ENCODE measurements around the gene C1QTNF2. TPM values are rescaled to one million over a fixed set of nuclear protein-coding genes. Genes with fewer than 3 reads are reported as not detected.

C1QTNF2 gene
- 3.1 TPM for total RNA-seq

- peak; percentile 34 for DNase-seq
Measured at GRCh38 chr5:160369990-160370712, at the start of gene C1QTNF2. C1QTNF2 (minus strand) TSS chr5:160370626; CDS start chr5:160355011, 15,615 bp downstream.

GRCh38 chr5:160420331-160420610 lies 49.8 kb upstream of the C1QTNF2 start:
- no peak for DNase-seq

GRCh38 chr5:160419458-160420330 lies 49.3 kb upstream of the C1QTNF2 start:
- DNase-seq: no peak

GRCh38 chr5:160418561-160419457 lies 48.4 kb upstream of the C1QTNF2 start, which contains the start of gene SLU7:
SLU7 (minus strand) TSS chr5:160419081; CDS start chr5:160415294, 3,787 bp downstream.
- DNase-seq: peak; percentile 81

GRCh38 chr5:160399402-160400353 lies 29.3 kb upstream of the C1QTNF2 start, which contains the start of gene FAM200C:
FAM200C (minus strand) TSS chr5:160400054; CDS start chr5:160395490, 4,564 bp downstream.
- peak; percentile 88 for DNase-seq

DNA sequence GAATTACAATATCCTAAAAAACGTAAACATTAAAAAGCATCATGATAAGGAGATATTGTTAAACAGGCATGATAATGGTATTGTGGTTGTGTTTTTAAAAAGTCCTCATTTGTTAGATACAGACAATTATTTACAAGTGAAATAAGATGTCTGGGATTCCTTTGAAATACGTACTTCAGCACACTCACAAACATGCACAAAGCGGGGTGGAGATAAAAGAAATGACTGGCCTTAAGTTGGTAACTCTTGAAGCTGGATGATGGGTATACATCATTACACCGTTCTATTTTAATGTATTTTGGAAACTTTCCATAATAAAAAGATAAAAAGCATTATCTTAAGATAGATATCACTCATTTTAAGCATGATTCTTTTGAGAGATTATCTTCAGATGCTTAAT lies 28.4 kb upstream of the C1QTNF2 start:
- no peak for DNase-seq

GRCh38 chr5:160397492-160397891 lies 27.1 kb upstream of the C1QTNF2 start:
- DNase-seq: no peak

DNA sequence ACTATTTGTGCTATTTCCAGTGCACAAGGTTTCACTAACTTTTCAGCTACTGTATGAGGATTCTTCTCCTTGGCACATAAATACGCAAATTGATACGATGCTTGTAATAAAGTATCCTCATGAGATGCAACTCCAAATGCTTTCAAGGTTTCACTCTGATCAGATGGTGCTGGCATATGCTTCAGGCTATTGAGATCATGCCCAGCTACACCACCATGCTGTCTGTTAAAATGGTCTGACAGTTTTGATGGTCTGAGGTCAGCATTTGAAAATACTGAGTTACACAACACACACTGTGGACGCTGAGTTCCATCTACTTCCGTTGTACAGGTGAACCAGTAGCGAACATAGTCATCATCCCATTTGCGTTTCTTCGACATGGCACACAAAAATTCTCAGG lies 24.7 kb upstream of the C1QTNF2 start:
- DNase-seq: no peak

DNA sequence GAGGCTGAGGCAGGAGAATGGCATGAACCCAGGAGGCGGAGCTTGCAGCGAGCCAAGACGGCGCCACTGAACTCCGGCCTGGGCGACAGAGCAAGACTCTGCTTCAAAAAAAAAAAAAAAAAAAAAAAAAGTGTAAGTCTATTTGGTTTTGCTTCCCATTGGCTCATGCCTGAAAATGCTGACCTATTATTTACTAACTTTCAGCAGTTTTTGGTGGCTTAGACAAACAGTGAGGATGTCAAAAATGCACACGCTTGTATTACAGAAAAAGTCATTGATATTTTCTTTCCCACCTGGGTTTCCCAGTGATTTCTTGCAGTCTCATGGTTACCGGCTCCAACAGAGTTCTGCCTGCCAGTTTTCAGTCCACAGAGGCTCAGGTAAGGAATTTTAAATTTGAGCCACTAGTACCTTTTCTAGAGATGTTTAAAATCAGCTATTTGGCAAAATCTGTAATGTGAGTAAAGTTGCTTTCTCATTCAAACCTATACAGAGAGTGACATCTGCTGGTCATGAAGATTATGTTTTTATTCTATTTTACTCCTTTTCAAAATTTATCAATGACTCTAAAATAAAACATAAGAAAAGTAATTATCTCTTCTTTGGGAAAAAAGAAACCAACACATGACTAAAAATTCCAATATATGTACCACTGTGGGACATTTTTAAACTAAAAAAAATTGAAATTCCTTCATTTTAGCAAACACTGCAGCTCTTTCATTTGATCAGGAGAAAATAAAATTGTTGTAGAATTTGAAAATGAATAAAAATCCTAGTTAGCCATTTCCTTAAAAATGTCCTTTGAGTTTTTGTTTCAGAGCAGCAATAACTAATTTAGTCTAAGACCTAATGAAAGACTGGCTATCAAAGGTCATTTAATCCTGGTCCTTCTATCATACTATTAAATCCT lies 20.6 kb upstream of the C1QTNF2 start:
- no peak for DNase-seq

- no peak for DNase-seq
Measured at GRCh38 chr5:160387445-160387844, 17.0 kb upstream of the C1QTNF2 start.

- DNase-seq: no peak
Measured at GRCh38 chr5:160385496-160385895, 15.1 kb upstream of the C1QTNF2 start.

DNA sequence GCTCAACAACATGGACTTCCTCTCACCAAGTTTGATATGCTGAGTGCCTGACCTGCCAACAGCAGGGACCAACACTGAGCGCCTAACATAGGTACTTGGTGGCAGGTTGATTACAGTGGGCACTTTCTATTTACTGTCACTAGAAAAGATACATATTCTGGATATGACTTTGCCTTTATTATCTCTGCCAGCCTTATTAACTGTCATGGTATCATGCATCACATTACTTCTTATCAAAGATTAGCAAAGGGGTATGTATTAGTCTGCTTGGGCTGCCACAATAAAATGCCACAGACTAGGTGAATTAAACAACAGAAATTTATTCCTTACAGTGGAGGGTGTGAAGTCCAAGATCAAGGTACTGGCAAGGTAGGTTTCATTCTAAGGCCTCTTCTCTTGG lies 14.3 kb upstream of the C1QTNF2 start:
- DNase-seq: no peak

DNA sequence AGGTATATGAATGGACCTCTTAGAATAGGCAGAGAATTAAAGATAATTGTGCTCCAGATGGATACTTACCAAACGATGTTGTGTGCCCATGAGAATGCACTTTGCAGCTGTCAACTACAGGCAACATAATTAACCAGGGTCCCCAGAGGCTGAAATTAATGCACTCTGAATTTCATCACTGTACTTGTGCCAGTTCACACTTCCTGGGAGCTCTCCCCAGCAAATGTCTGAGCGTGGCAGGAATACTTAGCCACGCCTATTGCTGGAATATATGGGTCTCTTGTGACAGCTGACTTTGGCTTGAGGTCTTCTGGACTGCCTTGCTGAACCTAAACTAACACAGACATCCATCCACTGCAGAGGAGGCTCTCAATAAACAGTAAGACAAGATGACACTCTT lies 11.9 kb upstream of the C1QTNF2 start:
- no peak for DNase-seq

- DNase-seq: no peak
Measured at GRCh38 chr5:160380041-160380440, 9.6 kb upstream of the C1QTNF2 start.

DNA sequence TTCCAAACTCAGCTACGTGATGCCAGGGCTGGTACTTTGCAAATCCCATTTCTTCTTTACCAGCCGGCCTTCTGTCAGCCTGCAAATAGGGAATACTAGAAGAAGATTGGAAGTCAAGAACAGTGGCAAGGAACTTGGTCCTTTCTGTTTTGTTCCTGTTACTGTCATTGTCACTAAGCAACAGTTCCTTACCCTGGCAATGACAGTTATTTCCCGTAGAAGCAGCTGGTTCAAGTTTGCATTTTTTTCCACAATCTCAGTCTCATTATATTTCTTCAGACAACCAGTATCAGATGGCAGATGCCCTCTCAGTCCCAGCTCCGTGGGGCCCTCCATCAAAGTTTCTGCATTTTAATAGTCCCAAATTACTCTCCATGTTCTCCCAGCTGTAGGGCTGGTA lies 9.1 kb upstream of the C1QTNF2 start:
- no peak for DNase-seq

GRCh38 chr5:160378330-160378729 lies 7.9 kb upstream of the C1QTNF2 start:
- DNase-seq: no peak

DNA sequence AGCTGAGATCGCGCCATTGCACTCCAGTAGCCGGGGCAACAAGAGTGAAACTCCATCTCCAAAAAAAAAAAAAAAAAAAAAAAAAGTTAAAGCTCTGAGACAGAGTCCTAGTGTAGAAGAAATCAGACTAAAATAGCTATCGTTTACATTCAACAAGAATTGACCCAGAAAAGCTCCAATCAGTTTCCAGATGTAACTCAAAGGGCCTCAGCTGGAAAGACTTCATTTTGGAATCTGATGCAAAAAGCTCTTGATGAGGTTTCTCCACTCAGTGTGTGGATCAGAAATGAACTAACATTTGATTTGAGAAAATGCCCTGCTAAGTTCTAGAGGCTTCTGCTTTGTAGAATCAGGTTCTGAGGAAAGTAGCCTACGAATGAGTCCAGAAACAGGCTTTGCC lies 7.2 kb upstream of the C1QTNF2 start:
- no peak for DNase-seq

DNA sequence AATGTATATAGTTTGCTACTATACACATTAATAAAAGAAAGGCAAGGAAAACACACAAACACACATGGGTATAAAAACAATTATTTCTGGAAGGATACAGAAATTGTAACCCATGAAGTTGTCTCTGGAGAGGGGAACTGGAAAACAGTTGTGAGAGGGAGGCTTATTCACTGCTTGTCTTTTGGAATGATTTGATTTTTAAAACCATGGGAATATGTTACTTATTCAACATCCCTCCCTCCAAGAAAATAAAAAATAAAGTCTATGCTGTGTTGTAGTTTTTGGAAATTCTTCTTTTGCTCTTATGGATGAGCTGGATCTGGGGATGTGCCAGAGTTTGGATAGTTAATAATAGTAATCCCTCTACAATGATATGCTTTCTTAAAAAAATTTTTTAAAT lies 6.0 kb upstream of the C1QTNF2 start:
- DNase-seq: no peak

GRCh38 chr5:160375701-160376100 lies 5.3 kb upstream of the C1QTNF2 start:
- DNase-seq: no peak

- DNase-seq: no peak
Measured at GRCh38 chr5:160375166-160375565, 4.7 kb upstream of the C1QTNF2 start.
